GM12865 (cell line): ENCODE results near the gene PITPNM3.

Source experiments
- DNase-seq: peaks from one replicate; pipeline ENCODE4 v3.0.0; 2010; ENCODE audit warnings: low read depth
- H3K4me3 ChIP-seq: 2 replicates; pipeline ENCODE4 v1.5.1; 2011; ENCODE audit warnings: mild to moderate bottlenecking, low read depth, low read length, control low read depth
- CTCF ChIP-seq: IDR thresholded peaks from 2 replicates; pipeline ENCODE4 v1.5.1; 2011; ENCODE audit warnings: low read length, control low read depth, low read depth, inconsistent platforms; ENCODE audit not compliant: insufficient read depth; ENCODE audit errors: missing control alignments

The PITPNM3 gene

DNA sequence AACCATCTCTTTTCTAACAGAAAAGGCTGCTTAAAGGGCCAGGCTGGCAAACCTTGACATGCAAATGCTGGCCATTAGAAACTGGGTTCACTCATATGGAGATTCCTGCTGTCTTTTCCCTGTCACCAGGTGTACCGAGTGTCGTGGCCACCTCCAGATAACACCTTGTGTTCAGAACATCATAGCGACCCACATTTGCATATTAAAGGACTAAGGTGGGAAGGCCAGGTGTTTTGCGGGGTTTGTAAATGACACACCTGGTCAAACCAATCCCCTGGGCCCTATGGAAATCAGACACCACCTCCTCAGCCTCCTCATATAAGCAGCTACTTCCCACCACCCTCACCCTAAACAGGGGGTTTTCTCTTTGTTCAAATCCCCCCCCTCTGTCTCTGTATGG, 118.9 kb downstream of the PITPNM3 start:
- no peak for DNase-seq
- no peak for TF ChIP-seq CTCF
- H3K4me3 ChIP-seq = no peak overlapping the region

- DNase-seq = peak; percentile 67
These were observed 120.4 kb downstream of the PITPNM3 start for GRCh38 chr17:6435968-6436367.

GRCh38 chr17:6435051-6435450, 121.3 kb downstream of the PITPNM3 start, which contains the start of gene AIPL1:
AIPL1 (minus strand) TSS chr17:6435121; CDS start chr17:6435104, 17 bp downstream.
- TF ChIP-seq CTCF = no peak
- no peak for DNase-seq
- no peak within 1 kb of the TSS for H3K4me3 ChIP-seq

More at GRCh38 chr17:6435968-6436367, 120.4 kb downstream of the PITPNM3 start:
- no peak overlapping the region for H3K4me3 ChIP-seq
- peak; percentile 88 for TF ChIP-seq CTCF

GRCh38 chr17:6430769-6431168, 125.6 kb downstream of the PITPNM3 start:
- peak; percentile 35 for TF ChIP-seq CTCF
- DNase-seq = no peak
- no peak overlapping the region for H3K4me3 ChIP-seq

- no peak for DNase-seq
- no peak overlapping the region for H3K4me3 ChIP-seq
- TF ChIP-seq CTCF = no peak
These were observed 127.1 kb downstream of the PITPNM3 start for GRCh38 chr17:6429266-6429665.

- no peak overlapping the region for H3K4me3 ChIP-seq
- no peak for DNase-seq
- no peak for TF ChIP-seq CTCF
These were observed 128.0 kb downstream of the PITPNM3 start for GRCh38 chr17:6428207-6428965.
